PC-9 (cell line): ENCODE results near the gene MARK2. TPM values are rescaled to one million over a fixed set of nuclear protein-coding genes. Genes with fewer than 3 reads are reported as not detected.

Source experiments
- BruUV-seq: library from RNA; stranded (reverse); fragments of 400-500 nt; replicated peaks from 2 replicates; lab custom pipeline; 2021; lab: Mats Ljungman, UMichigan
- CTCF ChIA-PET: fragments of 300-600 bp; sonication (Branson Sonifier 250); formaldehyde crosslinking; loops from one replicate; lab custom pipeline; 2022; ENCODE audit warnings: antibody characterized with exemption; lab: Charles Lee
- POLR2A ChIA-PET: fragments of 300-600 bp; sonication (Branson Sonifier 250); formaldehyde crosslinking; loops from one replicate; lab custom pipeline; 2022; ENCODE audit warnings: antibody characterized with exemption; ENCODE audit not compliant: unreplicated experiment; lab: Charles Lee
- DNase-seq, 2 experiments: peaks; one replicate each; pipeline versions ENCODE4 v3.0.0 to v3.0.0-alpha.2; 2015 to 2022; ENCODE audit warnings: mixed read lengths in 1 of 2
- H2AFZ ChIP-seq: fragments of 200-600 bp; sonication (generic); 2 replicates; pipeline ENCODE4 v1.8.1; 2017; ENCODE audit warnings: antibody characterized with exemption
- H3F3A ChIP-seq: fragments of 200-600 bp; sonication (generic); 2 replicates; pipeline ENCODE4 v1.8.1; 2017; ENCODE audit warnings: antibody characterized with exemption, mild to moderate bottlenecking, low read depth; ENCODE audit not compliant: insufficient read depth
- H3K27ac ChIP-seq: fragments of 200-600 bp; sonication (generic); 2 replicates; pipeline ENCODE4 v1.6.1; 2016; ENCODE audit warnings: mixed run types
- H3K27me3 ChIP-seq: fragments of 200-600 bp; sonication (generic); 2 replicates; pipeline ENCODE4 v1.6.1; 2016; ENCODE audit warnings: low read depth, mixed run types; ENCODE audit not compliant: insufficient read depth
- H3K36me3 ChIP-seq: fragments of 200-600 bp; sonication (generic); 2 replicates; pipeline ENCODE4 v1.6.1; 2016; ENCODE audit warnings: low read depth, mixed run types
- H3K4me1 ChIP-seq: fragments of 200-600 bp; sonication (generic); replicated peaks from 2 replicates; pipeline ENCODE4 v1.6.1; 2016; ENCODE audit warnings: mixed run types; ENCODE audit not compliant: insufficient read depth
- H3K4me2 ChIP-seq: fragments of 200-600 bp; sonication (generic); 2 replicates; pipeline ENCODE4 v1.6.1; 2017; ENCODE audit warnings: mixed run types
- H3K4me3 ChIP-seq: fragments of 200-600 bp; sonication (generic); 2 replicates; pipeline ENCODE4 v1.6.1; 2016; ENCODE audit warnings: mixed run types
- H3K79me2 ChIP-seq: fragments of 200-600 bp; sonication (generic); 2 replicates; pipeline ENCODE4 v1.6.1; 2017; ENCODE audit warnings: low read depth, mixed run types
- H3K9me2 ChIP-seq: fragments of 200-600 bp; sonication (generic); 2 replicates; pipeline ENCODE4 v1.8.1; 2017; ENCODE audit warnings: mild to moderate bottlenecking; ENCODE audit not compliant: insufficient read depth
- H3K9me3 ChIP-seq: fragments of 200-600 bp; sonication (generic); 2 replicates; pipeline ENCODE4 v1.8.1; 2016; ENCODE audit warnings: low read depth; ENCODE audit not compliant: insufficient read depth
- H4K20me1 ChIP-seq: fragments of 200-600 bp; sonication (generic); 2 replicates; pipeline ENCODE4 v1.8.1; 2017; ENCODE audit not compliant: insufficient read depth
- CTCF ChIP-seq: fragments of 200-600 bp; sonication (generic); conservative IDR thresholded peaks from 2 replicates; pipeline ENCODE4 v1.6.1; 2017; ENCODE audit warnings: mixed run types, antibody characterized with exemption, mild to moderate bottlenecking, moderate library complexity
- EZH2 ChIP-seq: fragments of 200-600 bp; sonication (generic); IDR thresholded peaks from 2 replicates; pipeline ENCODE4 v1.8.0; 2017; ENCODE audit warnings: antibody characterized with exemption, low read depth
- intact Hi-C: fragments of 100-400 bp; cut with micrococcal nuclease; formaldehyde crosslinking; loops from one replicate; pipeline ENCODE4 v1.10.0; 2022; ENCODE audit not compliant: unreplicated experiment
- total RNA-seq: library from RNA; stranded (reverse); gene quantifications from 2 replicates; pipeline ENCODE4 v1.2.3, GENCODE V29; 2021

The MARK2 gene
- total RNA-seq, 1 experiment from 2014 or later: 65.0 TPM

GRCh38 chr11:63892228-63892627 is 53.3 kb downstream of the MARK2 start:
- H3K9me2 ChIP-seq: no peaks in the 10 kb centered on the region
- no peak overlapping the region for H3K27ac ChIP-seq
- peaks cover 30% of the 10 kb centered on the region for H3K4me1 ChIP-seq
- TF ChIP-seq CTCF (no peak), EZH2 (no peak)
- no peak overlapping the region for H3K4me2 ChIP-seq
- no peaks in the 10 kb centered on the region for H3K9me3 ChIP-seq
- H4K20me1 ChIP-seq: peaks cover 63% of the 10 kb centered on the region
- H3K4me3 ChIP-seq: no peak overlapping the region
- ChIA-PET POLR2A (no interaction called here), CTCF (interaction anchor here (0.9 kb wide), 1 partner anchor 9 kb away, joined by 4 read pairs; no protein-coding TSS in a partner anchor)
- H3F3A ChIP-seq: peaks cover 35% of the 10 kb centered on the region
- H3K36me3 ChIP-seq: peaks cover 28% of the 10 kb centered on the region
- no peak for DNase-seq
- BruUV-seq: no TSS peak
- H3K27me3 ChIP-seq: no peaks in the 10 kb centered on the region
- H3K79me2 ChIP-seq: peaks cover 86% of the 10 kb centered on the region
- intact Hi-C loops: no loop called here
- no peak overlapping the region for H2AFZ ChIP-seq

- Histone ChIP-seq H3K27ac (no peak overlapping the region), H3K9me3 (no peaks in the 10 kb centered on the region), H3K79me2 (peaks cover 76% of the 10 kb centered on the region), H3F3A (peaks cover 26% of the 10 kb centered on the region), H2AFZ (no peak overlapping the region), H3K4me2 (no peak overlapping the region), H4K20me1 (peaks cover 54% of the 10 kb centered on the region), H3K4me3 (no peak overlapping the region), H3K36me3 (peaks cover 35% of the 10 kb centered on the region), H3K9me2 (no peaks in the 10 kb centered on the region), H3K27me3 (no peaks in the 10 kb centered on the region), H3K4me1 (peaks cover 19% of the 10 kb centered on the region)
- ChIA-PET POLR2A (no interaction called here), CTCF (no interaction called here)
- intact Hi-C loops: no loop called here
- TF ChIP-seq CTCF (no peak), EZH2 (no peak)
- no peak for DNase-seq
- no TSS peak for BruUV-seq
Observed at GRCh38 chr11:63893355-63893754, 54.4 kb downstream of the MARK2 start.

DNA sequence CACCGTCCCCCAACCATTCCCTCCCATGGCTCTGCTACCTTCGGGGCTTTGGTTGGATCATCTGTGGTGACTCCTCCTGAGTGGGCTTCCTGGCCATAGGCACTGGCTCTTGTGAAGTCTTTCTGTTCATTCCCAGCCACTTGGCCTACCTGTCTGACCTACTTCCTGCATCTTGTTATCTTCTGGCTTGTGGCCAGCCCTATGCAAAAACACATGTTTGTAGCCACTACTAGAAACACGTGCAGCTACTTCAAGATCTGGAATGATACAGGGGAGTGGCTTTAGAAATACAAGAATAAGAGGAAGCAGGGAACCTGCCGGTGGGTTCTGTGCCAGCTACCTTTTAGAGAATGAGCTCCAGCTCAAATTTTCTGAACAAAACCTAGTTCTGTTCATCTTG is 57.2 kb downstream of the MARK2 start:
- BruUV-seq: no TSS peak
- Histone ChIP-seq H3K4me3 (no peak overlapping the region), H3K9me2 (no peaks in the 10 kb centered on the region), H4K20me1 (peaks cover 43% of the 10 kb centered on the region), H3K27me3 (no peaks in the 10 kb centered on the region), H3K4me2 (no peak overlapping the region), H3F3A (peaks cover 8% of the 10 kb centered on the region; the same call in 1 of the 2 replicates), H3K36me3 (peaks cover 46% of the 10 kb centered on the region), H3K9me3 (no peaks in the 10 kb centered on the region), H3K79me2 (peaks cover 52% of the 10 kb centered on the region), H3K27ac (no peak overlapping the region), H3K4me1 (no peaks in the 10 kb centered on the region), H2AFZ (no peak overlapping the region)
- intact Hi-C loops: no loop called here
- POLR2A ChIA-PET: no interaction called here
- CTCF ChIA-PET: no interaction called here
- no peak for DNase-seq
- TF ChIP-seq EZH2 (no peak), CTCF (no peak)
